HK-2 (cell line): ENCODE measurements around the gene ZNF524.

Experiments
- DNase-seq: peaks from one replicate; pipeline ENCODE4 v3.0.0-alpha.2; 2018; ENCODE audit not compliant: unreplicated experiment

ZNF524 gene

DNA sequence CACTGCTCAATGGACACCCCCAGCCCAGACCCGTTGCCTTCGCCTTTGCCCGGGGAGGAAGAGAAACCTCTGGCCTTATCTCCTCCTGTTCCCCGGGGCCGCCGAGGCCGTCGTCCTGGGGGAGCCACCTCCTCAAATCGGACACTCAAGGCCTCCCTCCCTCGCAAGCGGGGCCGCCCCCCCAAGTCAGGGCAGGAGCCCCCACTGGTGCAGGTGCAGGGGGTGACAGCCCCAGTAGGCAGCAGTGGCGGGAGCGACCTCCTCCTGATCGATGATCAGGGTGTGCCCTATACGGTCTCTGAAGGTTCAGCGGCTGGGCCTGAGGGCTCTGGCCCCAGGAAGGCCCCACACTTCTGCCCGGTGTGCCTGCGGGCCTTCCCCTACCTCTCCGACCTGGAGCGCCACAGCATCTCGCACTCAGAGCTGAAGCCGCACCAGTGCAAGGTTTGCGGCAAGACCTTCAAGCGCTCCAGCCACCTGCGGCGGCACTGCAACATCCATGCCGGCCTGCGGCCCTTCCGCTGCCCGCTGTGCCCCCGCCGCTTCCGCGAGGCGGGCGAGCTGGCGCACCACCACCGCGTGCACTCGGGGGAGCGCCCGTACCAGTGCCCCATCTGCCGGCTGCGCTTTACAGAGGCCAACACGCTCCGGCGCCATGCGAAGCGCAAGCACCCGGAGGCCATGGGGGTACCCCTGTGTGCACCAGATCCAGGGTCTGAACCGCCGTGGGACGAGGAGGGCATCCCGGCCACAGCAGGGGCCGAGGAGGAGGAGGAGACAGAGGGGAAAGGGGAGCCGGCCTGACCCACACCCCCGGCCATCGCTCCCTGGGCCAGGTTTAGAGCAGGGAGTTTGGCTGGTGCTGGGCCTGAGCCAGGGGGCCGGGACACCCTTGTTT, 2.3 kb downstream of the ZNF524 start:
- DNase-seq: no peak

DNA sequence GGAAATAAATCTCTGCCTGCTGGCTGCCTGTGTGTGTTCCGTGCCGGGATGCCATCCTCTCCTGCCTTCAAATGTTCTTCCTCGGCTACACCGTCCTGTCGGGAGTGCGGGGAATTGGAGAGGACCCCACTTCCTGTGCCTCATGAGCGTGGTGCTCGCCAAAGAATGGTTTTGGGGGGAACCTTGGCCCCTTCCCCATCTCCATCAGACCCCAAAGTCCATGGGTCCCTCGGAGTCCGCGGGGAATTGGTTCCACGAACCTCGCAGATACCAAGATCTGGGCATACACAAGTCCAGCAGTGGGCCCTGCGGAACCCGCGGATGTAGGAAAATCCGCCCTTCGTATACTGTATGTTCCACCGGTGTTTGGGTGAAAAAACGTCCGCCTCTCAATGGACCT, 3.0 kb downstream of the ZNF524 start:
- DNase-seq: no peak

DNA sequence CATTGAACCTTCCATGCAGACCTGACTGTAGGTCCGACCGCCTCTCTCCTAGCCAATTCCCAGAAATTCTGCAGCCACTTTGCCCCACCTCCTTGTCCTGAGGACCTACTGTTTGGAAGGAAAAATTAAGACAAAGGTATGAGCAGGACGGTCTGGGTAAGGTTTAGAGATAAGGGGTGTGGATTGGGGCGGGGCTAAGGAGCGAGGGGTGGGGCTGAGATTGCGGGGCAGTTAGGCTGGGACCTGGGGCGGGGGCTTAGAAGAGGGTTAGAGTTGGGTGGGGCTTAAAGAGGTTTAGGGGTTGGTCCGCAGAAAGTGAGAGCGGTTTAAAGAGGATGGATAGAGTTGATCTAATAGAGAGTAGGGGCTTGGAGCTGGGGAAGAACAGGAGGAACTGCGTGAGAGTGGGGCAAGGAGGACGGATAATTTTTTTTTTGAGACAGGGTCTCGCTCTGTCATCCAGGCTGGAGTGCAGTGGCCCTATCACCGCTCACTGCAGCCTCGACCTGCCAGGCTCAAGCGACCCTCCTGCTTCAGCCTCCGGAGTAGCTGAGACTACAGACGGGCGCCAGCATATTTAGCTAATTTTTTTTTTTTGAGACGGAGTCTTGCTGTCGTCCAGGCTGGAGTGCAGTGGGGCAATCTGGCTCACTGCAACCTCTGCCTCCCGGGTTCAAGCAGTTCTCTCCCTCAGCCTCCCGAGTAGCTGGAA, 3.6 kb downstream of the ZNF524 start:
- no peak for DNase-seq

DNA sequence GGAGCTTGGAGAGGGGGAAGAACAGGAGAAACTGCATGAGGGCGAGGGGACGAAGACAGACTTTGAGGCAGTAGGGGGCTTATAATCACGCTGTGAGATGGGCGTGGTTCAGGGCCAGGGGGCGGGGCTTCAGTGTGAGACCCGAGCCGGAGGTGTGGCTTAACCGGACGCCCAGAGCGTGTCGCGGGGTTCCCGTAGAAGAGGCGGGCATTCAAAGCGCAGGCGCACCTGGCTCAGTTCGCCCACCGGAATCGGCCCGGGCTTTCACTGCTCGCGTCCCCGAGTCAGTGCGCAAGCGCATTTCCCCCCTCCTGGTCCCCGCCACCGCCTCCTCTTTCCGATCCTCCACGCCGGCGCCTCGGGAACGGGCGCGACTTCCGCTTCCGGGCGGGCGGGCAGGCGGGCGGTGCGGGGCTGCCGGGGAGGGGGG, 5.1 kb downstream of the ZNF524 start:
- peak; percentile 100 for DNase-seq

DNA sequence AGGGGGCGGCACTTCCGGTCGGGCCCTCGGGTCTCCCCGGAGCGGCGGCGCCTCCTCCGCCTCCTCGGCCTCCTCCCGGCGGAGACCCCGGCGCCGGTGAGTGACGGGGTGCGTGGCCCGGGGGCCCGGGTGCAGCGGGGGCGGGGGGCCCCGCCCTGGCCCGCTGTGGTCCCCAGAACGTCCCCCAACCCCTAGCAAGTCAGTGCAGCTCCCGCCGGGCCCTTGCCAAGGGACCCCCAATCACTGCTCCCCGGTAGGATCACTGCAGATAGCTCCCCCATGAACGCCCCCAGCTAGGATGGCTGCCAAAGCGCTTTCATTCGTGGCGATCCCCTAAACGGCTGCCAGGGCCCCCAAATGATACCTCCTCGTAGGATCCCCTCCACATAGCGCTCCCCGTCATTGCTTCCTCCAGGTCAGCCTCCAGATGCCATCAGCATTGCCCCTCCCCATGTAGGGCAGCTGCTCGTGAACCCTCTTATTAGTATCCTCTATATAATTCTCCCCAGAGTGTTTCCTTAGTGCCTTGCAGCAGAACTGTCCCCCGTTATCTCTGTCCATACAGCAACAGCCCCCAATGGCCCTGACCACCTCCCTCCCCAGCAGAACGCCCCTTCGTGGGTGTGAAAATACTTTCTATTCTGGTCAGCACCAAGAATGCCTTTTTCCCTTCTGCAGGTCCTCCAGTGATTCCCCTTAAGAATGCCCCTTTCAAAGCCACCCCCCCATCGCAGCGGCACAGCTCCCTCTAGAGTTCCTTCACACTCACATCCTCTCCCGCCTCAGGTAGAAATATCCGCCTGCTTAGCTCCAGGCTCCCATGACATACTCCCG, 5.8 kb downstream of the ZNF524 start, which contains the start of gene ZNF865:
ZNF865 (plus strand) TSS at position 11 of the 834 bp plus-strand sequence. CDS start 7,972 bp downstream, outside the sequence.
- peak; percentile 88 for DNase-seq

DNA sequence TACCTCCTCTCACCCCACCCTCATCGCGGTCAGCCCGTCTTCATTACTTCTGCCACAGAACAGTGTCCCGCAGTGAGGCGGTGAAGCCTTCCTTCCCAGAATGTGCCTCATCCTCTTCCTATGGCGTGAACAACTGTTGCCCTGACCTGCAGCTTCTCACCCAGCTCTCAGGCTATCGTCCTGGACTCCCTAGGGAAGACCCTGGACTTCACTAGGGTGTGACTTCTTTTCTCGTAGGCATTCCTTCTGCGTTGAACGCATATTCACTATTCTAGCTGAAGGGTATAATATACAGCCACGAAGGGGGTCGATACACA, 6.3 kb downstream of the ZNF524 start:
- no peak for DNase-seq

DNA sequence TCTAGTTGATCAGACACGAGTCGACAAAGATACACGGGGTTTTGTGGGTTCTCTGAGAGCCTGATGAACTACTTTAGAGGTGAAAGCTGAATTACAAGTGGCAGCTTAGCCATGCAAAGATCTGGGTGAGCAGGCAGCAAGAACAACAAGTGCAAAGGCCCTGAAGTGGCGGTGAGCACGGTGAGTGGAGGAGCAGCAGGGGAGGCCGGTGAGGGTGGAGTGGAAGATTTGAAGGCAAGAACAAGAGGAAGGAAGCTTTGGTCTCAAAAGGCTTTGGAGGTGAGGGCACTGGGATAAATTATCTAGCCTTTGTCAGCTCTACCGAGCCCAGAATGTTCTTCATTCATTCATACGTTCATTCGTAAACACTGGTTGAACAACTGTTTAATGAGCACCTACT, 6.7 kb downstream of the ZNF524 start:
- no peak for DNase-seq

DNA sequence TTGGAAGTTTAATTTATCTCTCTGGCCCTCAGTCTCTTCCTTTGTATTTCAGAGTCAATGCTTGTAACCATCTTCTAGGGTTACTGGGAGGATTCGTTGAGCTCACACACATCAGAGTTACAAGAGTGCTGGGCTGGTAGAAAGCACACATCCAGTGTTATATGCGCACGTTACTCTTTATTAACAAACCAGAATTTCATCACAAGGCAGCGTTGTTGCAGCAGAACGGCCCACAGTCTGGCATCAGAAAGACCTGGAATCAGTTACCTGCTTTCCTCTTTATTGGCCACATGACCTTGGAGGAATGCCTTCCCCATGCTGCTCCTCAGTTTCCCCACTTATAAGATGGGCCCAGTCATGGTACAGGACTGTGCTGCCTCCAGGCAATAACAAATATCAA, 9.2 kb downstream of the ZNF524 start:
- DNase-seq: no peak

DNA sequence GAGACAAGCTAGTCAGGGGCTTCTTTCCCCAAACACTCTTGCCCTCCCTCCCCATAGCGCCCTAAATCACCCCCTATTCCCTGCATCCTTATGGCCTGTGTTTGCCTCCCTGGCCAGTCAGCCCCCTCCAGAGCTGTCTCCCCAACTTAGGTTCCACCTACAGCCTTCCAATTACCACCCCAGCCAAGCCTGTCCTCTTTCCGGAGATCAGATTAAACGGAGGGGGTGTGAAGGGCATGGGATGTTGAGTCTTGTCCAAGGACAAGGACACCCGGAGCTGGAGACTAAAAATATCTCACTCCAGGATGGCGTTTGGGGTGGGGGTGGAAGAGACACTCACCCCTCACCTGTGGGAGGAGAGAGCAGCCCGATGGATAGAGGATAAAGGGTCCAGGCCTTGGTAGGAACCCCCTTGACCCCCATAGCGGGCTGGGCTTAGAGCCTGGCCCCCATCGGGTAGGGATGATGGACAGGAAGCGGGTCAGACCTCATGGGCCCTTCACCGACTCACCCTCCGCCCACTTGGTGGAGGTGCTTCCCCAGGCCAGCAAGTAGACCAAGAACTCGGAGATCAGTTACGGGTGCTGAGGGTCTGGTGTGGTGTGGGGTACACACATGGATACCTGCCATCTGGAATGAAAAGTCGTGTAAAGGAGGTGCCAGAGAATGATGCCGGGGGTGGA, 11.4 kb downstream of the ZNF524 start:
- no peak for DNase-seq

DNA sequence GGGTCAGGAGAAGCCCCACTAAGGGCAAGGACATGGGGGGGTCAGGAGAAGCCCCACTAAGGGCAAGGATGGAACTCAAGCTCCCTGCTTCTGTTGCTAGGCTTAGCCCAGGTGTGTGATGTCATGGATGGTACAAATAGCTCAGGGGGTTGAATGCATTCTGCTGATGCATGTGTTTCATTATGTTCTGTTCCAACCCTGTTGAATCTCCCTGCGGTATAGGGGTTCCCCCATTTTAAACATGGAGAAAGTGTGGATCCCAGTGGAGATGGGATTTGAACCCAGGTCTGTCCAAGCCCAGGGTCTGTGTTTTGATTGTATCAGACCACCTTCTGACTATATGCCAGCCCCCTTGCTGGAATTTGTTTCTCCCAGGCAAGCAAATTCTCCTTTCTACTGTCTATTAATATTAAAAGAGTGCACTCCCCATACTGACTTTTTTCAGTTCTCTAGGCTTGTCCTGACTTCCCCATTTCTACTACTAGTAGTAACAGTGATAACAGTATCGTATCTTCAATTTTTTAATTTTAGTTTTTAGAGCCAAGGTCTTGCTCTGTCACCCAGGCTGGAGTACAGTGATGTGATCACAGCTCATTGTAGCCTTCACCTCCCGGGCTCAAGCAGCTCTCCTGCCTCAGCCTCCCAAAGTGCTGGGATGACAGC, 12.0 kb downstream of the ZNF524 start:
- no peak for DNase-seq

DNA sequence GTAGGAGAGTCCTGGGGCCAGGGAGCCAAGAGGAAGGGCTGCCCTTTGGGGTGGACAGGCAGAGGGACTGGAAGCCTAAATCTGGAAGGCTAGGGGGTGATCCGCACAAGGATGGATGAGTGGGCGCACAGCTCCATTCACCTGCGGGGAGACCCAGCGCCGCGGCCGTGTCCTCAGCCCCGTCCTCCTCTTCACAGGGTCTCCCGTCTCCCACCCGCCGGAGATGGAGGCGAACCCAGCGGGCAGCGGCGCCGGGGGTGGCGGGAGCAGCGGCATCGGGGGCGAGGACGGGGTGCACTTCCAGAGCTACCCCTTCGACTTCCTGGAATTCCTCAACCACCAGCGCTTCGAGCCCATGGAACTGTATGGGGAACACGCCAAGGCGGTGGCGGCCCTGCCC, 13.3 kb downstream of the ZNF524 start:
- no peak for DNase-seq

DNA sequence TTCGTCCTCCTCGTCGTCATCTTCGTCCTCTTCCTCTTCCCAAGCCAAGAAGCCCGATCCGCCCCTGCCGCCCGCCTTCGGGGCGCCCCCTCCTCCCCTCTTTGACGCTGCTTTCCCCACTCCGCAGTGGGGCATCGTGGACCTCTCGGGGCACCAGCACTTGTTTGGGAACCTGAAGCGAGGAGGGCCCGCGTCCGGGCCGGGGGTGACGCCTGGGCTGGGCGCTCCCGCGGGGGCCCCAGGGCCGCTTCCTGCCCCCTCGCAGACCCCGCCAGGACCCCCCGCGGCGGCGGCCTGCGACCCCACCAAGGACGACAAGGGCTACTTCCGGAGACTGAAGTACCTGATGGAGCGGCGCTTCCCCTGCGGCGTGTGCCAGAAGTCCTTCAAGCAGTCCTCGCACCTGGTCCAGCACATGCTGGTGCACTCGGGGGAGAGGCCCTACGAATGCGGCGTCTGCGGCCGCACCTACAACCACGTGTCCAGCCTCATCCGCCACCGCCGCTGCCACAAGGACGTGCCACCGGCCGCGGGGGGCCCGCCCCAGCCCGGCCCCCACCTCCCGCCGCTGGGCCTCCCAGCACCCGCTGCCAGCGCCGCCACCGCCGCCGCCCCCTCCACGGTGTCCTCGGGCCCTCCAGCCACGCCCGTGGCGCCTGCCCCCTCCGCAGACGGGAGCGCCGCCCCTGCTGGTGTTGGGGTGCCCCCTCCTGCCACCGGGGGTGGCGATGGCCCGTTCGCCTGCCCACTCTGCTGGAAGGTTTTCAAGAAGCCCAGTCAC, 14.0 kb downstream of the ZNF524 start:
- no peak for DNase-seq

DNA sequence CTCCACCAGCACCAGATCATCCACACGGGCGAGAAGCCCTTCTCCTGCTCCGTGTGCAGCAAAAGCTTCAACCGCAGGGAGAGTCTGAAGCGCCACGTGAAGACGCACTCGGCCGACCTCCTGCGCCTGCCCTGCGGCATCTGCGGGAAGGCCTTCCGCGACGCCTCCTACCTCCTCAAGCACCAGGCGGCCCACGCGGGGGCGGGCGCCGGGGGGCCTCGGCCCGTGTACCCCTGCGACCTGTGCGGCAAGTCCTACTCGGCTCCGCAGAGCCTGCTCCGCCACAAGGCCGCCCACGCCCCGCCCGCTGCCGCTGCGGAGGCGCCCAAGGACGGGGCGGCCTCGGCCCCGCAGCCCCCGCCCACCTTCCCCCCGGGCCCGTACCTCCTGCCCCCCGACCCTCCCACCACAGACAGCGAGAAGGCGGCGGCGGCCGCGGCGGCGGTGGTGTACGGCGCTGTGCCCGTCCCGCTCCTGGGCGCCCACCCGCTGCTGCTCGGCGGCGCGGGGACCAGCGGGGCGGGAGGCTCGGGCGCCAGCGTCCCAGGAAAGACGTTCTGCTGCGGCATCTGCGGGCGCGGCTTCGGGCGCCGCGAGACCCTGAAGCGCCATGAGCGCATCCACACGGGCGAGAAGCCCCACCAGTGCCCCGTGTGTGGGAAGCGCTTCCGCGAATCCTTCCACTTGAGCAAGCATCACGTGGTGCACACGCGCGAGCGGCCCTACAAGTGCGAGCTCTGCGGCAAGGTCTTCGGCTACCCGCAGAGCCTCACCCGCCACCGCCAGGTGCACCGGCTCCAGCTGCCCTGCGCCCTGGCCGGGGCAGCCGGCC, 14.8 kb downstream of the ZNF524 start:
- no peak for DNase-seq

DNA sequence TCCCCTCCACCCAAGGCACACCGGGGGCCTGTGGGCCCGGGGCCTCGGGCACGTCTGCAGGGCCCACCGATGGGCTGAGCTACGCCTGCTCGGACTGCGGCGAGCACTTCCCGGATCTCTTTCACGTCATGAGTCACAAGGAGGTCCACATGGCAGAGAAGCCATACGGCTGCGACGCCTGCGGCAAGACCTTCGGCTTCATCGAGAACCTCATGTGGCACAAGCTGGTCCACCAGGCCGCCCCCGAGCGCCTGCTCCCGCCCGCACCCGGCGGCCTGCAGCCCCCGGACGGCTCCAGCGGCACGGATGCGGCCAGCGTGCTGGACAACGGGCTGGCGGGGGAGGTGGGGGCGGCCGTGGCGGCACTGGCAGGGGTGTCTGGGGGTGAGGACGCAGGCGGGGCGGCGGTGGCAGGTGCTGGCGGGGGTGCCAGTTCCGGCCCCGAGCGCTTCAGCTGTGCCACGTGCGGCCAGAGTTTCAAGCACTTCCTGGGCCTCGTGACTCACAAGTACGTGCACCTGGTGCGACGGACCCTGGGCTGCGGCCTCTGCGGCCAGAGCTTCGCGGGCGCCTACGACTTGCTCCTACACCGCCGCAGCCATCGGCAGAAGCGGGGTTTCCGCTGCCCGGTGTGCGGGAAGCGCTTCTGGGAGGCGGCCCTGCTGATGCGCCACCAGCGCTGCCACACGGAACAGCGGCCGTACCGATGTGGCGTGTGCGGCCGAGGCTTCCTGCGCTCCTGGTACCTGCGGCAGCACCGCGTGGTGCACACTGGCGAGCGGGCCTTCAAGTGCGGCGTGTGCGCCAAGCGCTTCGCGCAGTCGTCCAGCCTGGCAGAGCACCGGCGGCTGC, 15.7 kb downstream of the ZNF524 start:
- DNase-seq: no peak

DNA sequence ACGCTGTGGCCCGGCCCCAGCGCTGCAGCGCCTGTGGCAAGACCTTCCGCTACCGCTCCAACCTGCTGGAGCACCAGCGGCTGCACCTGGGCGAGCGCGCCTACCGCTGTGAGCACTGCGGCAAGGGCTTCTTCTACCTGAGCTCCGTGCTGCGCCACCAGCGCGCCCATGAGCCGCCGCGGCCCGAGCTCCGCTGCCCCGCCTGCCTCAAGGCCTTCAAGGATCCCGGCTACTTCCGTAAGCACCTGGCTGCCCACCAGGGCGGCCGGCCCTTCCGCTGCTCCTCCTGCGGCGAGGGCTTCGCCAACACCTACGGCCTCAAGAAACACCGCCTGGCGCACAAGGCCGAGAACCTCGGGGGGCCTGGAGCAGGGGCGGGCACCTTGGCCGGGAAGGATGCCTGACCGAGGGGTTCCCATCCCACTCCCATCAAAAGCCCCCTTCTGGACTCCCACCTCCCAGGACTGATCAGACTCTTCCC, 16.3 kb downstream of the ZNF524 start:
- DNase-seq: no peak

DNA sequence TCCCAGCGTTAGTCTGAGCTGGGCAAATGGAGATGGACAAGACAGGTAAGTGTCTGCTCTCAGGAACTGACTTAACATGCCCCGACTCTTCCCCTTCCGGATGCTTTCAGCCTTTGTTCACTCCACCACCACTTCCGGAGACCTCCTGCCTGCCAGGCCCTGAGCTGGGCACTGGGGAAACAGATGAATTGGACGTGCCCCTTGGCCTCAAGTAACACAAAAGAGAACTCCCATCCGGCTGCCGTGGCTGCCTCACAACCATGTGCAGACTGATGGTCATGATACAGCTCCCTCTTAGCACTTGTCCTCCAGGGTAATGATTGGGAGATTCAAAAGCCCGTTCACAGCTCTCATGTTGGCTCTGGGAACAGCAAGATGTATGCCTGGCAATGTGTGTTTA, 17.3 kb downstream of the ZNF524 start:
- DNase-seq: no peak

DNA sequence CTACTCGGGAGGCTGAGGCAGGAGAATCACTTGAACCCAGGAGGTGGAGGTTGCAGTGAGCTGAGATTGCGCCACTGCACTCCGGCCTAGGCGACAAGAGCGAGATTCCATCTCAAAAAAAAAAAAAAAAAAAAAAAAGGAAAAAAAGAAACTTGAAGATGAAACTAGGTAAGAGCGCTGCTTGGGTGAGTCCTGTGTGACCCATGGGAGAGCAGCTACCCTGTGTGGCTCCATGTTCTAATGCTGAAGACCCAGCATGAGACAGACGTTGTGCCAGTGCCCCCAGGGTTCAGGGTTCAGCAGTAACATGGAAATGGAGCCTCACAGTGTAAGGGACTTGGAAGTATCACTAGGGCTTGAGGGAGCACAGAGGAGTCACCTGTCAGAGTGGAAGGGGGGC, 18.3 kb downstream of the ZNF524 start:
- DNase-seq: no peak

DNA sequence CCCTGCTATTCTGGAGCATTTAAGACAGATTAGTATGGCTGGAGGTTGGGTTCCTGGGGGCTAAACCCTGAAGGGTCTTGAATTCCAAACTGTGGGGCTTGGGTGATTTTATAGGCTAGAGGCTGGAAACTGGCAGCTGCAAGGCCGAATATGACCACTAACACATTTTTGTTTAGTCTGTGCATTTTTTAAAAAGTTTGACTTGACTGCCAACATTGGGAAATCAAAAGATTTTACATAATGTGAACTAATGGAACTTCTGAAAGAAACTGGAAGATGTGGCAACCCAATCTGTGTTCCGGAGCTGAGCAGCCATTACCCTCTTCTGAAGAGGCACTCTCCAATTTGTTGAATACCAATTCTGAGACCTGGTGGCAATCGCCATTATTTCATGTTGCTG, 19.2 kb downstream of the ZNF524 start:
- no peak for DNase-seq
